HG02943 (cell line): ENCODE measurements around the gene CAMTA1.

ENCODE experiments used
- ATAC-seq: cut with Tn5 transposase; IDR thresholded peaks from one replicate; pipeline ENCODE4 v1.9.1; 2021; ENCODE audit warnings: mild to moderate bottlenecking, low read depth, moderate library complexity; ENCODE audit not compliant: unreplicated experiment

The CAMTA1 gene

DNA sequence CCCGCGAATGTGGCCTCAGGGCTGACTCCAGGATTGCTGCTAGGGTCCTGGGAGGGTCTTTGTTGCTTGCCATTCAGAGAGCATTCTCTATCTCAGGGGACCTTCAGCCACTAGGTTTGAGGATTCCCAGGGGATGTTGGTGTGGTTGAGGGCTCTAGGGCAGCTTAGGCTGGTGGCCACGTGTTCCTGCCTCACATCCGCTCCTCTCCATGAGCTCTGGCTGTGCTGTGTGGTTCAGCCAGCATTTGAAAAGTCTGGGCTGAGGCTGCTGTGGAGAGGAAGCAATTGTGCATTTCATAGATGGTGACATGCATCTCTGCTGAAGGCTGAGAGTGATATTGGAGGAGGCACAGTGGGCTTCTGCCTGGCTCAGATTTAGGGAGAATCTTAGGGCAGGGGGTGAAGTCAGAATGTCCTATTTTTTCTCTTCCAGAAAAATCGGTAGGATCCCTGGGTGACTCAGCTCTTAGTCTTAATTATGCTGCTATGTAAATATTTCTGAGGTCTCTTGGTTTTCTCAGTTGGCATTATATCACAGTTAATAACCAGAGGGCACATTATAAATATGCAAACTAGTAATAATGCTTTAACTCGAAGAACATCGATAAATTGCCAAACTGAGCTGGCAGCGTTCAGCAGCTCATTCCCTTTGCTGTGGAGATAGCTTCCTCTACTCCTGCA, 182.3 kb downstream of the CAMTA1 start:
- ATAC-seq, result no peak

DNA sequence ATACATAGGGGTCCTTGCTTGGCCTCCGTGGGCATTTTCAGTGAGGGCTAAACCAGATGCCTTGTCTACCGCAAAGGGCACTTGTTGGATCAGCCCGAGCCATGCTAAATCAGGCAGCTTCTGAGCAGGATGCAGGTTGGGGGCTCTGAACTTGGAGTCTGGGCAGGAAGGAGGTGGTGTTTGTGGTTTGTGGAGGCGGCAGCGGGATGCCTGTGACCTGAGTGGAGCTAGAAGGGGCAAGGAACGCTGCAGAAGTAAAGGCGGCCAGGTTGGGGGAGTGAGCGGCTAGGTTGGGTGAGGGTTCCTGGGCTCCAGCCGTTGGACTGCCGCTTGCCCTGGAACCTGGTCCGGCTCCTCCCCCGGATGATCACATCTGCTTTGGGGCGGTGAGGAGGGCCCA, 183.9 kb downstream of the CAMTA1 start:
- no peak for ATAC-seq

DNA sequence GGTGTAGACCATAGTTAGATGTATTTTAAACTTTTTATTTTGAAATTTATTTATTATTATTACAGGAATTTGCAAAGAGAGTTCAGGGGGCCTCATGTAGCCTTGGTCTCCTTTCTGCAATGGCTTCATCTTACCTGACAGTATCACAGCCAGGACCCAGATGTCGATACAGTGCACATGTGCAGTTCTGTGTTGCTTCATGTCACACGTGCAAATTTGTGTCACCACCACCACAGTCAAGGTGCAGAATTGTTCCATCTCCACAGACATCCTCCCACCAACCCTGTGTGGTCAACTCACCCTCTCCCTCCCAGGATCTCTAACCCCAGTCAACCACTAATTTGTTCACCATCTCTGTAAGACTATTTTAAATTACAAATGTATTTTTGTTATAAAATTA, 184.5 kb downstream of the CAMTA1 start:
- ATAC-seq, result no peak

DNA sequence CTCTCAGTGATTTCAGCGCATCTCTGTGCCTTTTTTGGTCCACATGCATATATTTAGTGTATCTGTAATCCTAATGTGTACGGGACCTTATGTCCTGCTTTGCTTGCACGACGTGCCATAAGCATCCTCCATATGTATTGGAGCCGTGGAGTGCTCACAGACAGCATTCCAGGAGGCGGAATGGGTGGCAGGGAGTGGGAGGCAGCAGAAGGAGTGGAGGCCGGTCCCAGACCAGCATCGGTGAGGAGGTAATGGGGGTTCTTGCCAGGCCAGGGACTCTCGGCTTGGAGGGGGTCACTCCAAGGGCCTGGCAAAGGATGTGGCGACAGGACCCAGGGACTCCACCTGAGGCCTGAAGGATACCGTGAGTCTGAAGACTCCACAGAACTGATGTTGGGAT, 185.0 kb downstream of the CAMTA1 start:
- no peak for ATAC-seq

DNA sequence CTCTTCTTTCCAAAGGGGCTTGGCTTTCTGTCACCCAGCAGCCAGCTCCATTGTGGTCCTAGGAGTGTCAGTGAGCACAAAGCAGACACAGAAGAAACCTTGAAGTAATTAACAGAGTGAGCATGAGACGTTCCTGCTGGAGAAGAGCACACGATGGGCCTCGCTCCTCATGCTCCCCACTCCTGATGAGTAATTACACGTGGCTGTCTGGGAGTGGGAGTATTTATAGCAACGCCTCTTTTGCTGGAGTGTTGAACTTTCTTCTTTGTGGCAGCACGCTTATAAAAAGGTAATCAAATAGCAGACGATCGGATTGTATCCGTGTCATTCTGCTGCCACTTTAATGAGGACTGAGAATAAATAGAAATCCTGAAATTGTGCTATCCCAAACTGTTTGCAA, 185.8 kb downstream of the CAMTA1 start:
- ATAC-seq, result no peak

DNA sequence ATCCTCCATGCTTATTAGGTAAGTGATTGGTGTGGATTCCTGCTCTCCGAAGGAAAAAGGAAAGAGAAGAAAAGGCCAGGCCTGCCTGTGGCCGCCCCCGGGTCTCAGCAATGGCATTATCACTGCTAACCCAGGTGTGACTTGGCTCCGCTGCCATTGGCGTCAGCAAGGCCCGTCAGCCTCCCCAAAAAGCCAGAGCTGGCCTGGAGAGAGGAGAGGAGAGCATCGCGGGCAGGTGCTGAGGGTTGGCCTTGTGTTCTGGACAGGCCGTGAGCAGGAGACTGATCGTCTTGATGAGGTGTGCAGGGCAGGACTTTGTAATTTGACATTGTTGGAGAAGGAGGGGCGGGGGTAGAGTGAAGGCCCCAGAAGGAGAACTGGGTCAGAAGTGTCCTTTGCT, 186.4 kb downstream of the CAMTA1 start:
- no peak for ATAC-seq

DNA sequence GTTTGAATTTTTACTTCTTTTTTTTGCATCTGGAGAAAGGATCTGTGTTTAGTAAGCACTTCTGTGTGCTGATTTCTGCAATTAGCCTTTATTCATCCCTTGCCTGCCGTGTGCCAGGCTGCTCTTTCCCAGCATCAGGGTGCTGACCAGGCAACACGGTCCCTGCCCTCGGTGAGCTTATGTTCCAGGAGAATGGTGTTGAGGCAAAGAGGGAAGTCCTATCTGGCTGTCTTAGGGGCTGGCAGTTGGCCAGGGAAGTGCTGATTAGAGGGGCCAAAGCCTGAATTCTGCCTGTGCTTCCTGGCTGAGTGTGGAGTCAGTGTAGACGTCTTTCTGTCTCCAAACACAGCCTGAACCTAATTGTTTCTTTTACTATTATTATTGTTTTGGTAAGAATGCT, 187.1 kb downstream of the CAMTA1 start:
- ATAC-seq, result no peak

DNA sequence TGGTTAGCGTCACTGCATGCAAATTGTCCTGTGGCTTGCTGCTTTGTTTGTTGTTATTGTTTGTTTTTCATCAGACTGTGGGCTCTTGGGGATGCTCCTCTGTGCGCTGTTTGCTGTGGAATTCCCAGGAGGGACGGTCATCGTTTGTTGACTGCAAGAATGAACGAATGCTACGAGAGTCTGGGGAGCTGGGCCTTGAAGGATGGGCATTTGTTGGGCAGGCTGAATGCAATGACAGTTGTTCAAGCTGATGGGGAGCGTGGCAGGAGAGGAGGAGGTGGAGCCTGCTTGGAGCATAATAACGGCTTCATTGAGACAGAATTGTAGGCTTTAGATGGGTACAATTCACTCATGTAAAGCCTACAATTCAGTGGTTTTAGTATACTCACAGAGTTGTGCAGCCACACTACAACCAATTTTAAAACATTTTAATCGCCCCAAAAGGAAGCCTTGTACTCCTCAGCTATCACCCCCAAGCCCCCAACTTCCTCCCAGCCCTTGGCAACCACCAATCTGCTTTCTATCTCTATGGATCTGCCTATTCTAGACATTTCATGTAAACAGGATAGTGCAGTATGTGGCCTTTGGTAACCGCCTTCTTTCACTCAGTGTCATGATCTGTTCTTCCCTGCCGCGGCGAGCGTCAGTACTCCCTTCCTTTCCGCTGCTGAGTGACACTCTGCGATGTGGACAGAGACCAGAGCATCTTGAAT, 190.2 kb downstream of the CAMTA1 start:
- no peak for ATAC-seq

DNA sequence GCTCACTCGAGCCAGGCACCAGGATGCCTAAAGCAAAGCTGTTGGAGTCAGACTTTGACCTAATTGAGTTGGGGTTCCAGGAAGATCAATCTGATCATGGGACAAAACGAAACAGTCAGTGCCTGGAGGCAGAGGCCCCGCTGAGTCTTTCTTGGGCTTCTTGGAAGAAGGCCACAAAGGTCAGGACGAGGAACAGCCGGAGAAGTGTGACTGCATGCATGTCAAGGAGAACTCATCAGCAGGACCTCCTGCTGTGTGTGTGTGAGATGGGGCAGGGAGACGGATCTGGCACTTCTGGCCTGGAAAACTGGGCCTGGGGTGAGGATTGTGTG, 190.8 kb downstream of the CAMTA1 start:
- ATAC-seq, result no peak

DNA sequence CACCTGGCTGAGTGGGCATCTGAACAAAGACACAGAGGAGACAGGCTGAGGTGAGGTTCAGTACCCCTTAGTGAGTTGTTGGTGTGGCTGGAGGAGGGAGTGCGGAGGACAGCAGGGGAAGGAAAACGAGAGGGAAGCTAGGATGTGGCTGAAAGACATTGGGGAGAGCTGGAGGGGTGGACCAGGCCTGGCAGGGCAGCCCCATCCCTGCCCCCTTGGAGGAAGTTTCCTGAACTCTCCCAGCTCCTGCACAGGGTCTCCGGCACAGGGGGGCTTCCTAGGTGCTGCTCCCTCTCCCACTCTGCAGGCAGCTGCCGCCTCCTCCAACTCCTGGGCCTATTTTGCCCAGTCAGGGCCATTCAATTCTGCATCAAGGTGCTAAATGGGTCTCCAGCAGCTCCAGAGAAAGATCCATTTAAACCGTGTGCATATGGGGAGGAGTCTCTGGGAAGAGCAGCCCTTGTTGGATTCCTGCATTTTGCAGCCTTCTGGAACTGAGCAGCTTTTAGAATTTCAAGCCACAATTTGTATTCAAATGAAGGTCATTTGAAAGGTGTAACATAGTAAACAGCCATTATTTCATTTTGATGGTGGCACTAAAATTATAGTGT, 193.9 kb downstream of the CAMTA1 start:
- no peak for ATAC-seq

DNA sequence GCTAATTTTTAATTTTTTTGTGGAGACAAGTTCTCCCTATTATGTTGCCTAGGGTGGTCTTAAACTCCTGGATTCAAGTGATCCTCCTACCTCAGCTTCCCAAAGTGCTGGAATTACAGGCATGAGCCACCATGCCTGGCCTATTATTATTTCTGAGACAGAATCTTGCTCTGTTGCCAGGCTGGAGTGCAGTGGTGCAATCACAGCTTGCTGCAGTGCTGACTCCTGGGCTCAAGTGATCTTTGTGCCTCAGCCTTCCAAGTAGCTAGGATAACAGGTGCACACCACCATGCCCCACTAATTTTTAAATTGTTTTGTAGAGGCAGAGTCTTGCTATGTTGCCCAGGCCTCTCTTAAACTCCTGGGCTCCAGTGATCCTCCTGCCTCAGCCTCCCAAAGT, 196.3 kb downstream of the CAMTA1 start:
- ATAC-seq, result no peak

DNA sequence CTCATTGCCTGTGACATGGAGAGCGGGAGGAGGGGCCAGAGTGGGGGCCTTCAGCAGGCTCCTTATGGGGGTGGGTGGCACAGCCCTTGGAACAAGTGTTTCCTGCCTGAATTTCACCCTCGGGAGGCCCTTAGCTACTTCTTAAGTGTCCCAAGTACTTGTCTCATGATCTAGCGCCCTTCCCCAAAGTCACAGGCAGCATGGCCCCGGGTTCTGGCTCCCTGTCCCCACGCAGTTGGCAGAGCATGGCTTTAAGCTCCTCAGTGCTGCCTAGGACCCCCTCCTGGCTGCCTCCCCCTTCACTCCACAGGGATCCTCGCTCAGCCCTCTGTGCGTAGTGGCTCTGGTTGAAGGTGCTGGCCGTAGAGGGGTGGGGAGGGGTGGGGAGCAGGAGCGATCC, 197.2 kb downstream of the CAMTA1 start:
- ATAC-seq, result no peak

DNA sequence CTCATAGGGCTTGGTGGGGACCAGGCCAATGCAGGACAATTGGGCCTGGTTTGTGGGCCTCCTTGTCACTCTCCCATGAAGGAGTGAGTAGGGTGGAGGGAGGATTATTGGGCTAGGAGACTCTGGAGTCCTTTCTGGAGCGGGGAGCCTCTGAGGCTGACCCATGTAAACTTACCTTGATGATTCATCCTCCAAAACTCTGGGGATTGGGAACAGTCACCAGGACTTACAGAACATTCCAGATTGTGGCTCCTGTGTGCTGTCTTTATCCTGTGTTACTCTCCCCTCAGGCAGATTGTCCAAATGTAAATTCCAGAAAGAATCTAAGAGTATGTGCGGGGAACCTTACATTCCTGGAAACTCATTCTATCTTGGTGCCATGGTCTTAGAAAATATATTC, 197.6 kb downstream of the CAMTA1 start:
- no peak for ATAC-seq

DNA sequence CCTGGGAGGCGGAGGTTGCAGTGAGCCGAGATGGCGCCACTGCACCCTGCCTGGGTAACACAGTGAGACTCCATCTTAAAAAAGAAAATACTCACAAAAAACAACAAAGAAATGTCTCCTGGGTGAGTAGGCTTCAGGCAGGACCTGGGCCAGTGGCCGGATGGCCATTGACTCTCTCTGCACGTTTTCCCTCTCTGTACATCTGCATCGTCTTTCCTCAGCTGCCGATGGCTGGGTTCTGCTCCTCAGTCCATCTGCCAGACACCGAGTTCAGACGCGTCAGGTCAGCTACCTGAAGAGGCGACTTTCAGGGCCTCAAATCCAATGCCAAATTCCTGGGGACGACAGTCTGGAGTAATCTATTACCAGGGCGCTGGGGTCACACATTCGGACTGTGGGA, 199.3 kb downstream of the CAMTA1 start:
- no peak for ATAC-seq

DNA sequence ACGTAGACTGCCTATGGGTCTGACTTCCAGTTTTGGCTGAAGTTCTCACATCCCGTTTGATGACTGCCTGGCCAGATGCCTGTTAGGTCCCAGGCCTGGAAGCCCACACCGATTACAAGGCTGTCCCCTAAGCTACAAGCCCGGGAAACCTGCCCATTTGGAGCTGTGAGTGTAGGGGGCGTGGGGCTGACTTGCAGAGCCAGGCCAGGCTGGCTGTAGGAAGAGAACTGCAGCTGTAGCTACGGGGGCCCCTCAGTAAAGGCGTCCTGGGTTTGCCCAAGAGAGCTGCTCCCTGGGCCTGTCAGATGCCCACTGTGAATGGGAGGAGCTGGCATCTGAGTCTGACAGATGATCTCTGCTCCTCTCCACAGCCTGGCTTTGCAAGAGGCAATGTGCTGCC, 199.7 kb downstream of the CAMTA1 start:
- no peak for ATAC-seq

DNA sequence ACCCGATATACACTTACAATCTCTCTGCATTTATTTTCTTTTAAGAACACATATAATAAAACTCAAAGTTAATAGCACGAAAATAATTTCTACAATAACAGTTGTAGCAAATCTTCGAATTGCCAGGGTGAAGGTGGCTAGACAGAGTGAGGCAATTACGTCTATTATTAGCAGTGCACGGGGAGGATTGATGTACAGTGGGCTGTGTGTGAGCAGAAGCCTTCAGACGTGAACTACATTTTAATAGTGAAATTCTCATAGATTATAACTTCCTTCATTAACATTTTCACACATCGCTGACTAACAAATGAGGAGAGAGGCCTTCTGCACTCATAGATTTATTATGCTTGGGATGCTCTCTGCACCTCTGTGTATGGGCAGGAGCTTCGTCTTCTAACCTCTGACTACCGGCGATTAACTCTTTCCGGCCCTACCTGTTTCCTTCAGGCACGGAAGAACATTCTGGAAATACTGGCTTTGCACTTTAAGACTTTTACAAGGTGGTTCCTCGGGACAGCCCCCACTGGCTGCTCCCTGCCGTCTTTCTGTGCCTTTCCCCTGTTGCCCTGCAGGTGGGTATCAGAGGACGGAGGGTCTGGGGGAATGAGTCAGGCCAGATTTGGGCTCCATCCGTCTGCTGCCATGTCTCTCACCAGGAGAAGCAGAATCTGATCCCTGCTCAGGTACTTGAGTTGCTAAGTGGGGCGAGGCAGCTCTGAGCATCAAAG, 200.5 kb downstream of the CAMTA1 start:
- no peak for ATAC-seq

DNA sequence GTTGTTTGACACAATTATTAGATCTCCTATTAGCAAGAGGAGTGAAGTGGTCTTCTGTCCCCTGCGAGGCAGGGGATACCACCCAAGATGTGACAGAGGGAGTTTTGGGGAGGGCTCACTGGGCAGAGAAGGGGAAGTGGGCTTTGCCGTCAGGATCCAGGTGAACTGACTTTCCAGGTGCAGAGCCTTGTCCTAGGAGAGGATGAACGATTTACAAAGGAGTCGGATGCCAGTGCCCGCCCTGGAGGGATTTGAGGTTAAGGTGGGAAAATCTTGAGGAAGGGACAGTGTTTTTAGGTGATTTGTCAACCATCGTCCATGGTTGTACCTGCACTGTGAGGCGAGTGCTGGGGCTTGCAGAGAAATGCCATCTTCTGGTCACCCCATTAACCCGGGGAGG, 201.0 kb downstream of the CAMTA1 start:
- ATAC-seq, result no peak

DNA sequence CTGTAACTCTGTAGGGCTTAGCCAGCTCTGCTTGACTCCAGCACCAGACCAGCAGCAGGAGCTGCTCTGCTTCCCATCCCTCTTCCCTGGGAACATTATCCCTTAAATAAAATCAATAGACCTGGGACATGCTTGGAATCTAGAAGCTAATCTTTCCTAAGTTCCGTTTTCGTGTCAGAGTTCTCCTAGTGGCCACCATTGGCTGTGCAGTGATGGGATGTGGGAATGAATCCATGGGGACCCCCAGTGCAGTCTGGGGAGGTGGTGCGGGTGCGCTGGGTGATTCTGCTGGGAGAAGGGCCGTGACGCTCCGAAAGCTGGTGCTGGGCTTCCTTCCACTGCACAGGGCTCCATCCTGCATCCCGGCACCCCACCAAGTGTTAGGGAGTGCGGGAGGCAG, 202.7 kb downstream of the CAMTA1 start:
- ATAC-seq, result no peak

DNA sequence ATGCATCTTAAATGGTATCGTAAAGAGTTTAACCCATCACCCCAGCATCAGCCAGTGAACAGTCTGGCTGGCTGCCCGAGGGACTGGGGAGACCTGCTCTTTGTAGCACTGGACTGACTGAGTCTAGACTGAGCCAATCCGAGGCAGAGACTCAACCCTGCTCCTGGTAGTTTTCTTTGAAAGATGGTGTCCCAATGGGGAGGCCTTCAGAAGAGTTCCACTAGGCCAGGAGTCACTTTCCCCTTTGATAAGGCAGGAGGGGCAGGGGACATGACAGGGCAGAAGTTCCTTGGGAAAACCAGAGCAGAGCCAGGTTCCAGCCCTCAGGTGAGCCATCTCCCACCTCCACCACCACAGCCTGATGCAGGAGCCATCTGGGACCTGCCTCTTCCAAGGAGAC, 203.5 kb downstream of the CAMTA1 start:
- no peak for ATAC-seq

DNA sequence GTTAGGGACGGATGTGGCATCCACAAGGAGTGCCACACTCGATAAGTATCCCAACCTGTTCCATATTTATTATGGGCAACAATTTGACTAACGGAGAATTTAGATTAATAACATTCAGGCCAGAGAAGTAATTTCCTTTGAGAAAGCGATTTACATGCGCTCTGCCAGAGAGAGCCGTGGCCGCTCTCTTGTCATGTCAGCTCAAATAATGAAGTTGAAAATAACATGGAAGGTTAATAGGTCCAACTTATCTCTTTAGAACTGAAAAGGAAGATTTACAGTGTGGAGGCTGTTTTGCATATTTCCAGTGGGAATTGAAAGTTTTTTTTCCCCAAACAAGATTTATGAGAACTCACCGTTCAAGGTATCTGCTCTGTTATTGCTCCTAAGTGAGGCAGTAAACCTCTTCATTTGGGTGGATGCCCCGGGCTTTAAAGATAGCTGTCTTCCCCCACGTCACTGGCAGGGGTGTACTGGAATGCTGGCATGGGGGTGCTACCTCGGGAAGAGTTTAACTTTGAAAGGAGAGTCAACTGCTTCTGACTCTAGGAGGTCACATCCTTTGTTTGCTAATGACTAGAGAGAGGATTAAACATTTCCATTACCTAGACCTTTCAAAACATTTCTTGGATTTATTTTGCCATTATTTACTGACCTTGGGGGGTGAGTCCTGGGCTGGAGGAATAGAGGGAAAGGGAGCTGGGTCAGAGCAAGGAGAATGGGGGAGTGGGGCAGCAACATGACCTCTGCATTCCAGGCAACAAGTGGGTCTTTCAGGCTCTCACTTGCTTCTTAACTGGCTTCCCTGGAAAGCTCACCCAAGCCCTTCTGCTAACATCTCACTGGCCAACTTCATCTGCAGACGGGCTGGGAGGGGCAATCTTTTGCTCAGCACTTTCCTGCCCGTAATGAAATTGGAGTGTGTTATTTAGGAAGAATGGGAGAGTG, 204.2 kb downstream of the CAMTA1 start:
- no peak for ATAC-seq
